Measurements from ENCODE around the gene UNC119. TPM values are rescaled to one million over a fixed set of nuclear protein-coding genes. Genes with fewer than 3 reads are reported as not detected.

Gene UNC119
- total RNA-seq, 1 experiment from 2014 or later = 43.2 TPM

- Histone ChIP-seq H3K9ac (ENCODE audit: low read length) (no peak overlapping the region), H3K27me3 (ENCODE audit: insufficient read depth, low read length) (no peaks in the 10 kb centered on the region), H3K27ac (ENCODE audit: low read depth, low read length) (no peak overlapping the region), H3K36me3 (ENCODE audit: control insufficient read depth in 1 of 2, insufficient read depth in 2 of 2, low read length in 2 of 2) (no peaks in the 10 kb centered on the region), H3K79me2 (ENCODE audit: insufficient read depth, low read length) (no peaks in the 10 kb centered on the region), H3K9me3 (ENCODE audit: control insufficient read depth in 1 of 2, insufficient read depth in 1 of 2, low read depth in 1 of 2, low read length in 2 of 2) (no peaks in the 10 kb centered on the region), H3K4me2 (ENCODE audit: low read length) (no peak overlapping the region), H3K4me3 (replicated peaks in 1 of 2; ENCODE audit: low read depth in 1 of 2, low read length in 2 of 2) (no peak overlapping the region), H4K20me1 (ENCODE audit: insufficient read depth) (no peaks in the 10 kb centered on the region), H2AFZ (ENCODE audit: low read depth, low read length, poor library complexity, severe bottlenecking) (no peak overlapping the region), H3K4me1 (ENCODE audit: control insufficient read depth in 1 of 2, insufficient read depth in 2 of 2, low read length in 2 of 2) (no peaks in the 10 kb centered on the region; a peak in 1 of 4 replicates), H3K9me2 (ENCODE audit: insufficient read depth) (no peaks in the 10 kb centered on the region)
- TF ChIP-seq CEBPB (IDR thresholded peaks at IDR 0.05; ENCODE audit: low read depth) (no peak), EZH2 (IDR thresholded peaks at IDR 0.05) (no peak), CBX3 (IDR thresholded peaks at IDR 0.05; ENCODE audit: low read depth) (no peak), EZH2phosphoT487 (IDR thresholded peaks at IDR 0.05; ENCODE audit: borderline replicate concordance) (no peak), EGR1 (IDR thresholded peaks at IDR 0.05; ENCODE audit: low read depth) (no peak), TCF7L2 (IDR thresholded peaks at IDR 0.05; ENCODE audit: borderline replicate concordance, extremely low read depth, insufficient read depth, insufficient read length) (no peak), POLR2A (IDR thresholded peaks at IDR 0.05; ENCODE audit: borderline replicate concordance, extremely low read depth, insufficient read depth, insufficient read length) (no peak), ZNF274 (IDR thresholded peaks at IDR 0.05; ENCODE audit: low read depth, low read length) (no peak), JUND (IDR thresholded peaks at IDR 0.05) (no peak), ELF1 (IDR thresholded peaks at IDR 0.05; ENCODE audit: borderline replicate concordance, low read depth) (no peak), POLR2AphosphoS5 (IDR thresholded peaks at IDR 0.05; ENCODE audit: low read depth, low read length) (no peak), SP1 (IDR thresholded peaks at IDR 0.05; ENCODE audit: low read depth) (no peak), RAD21 (IDR thresholded peaks at IDR 0.05; ENCODE audit: low read depth) (no peak)
- TF ChIP-seq, protein P1, sequence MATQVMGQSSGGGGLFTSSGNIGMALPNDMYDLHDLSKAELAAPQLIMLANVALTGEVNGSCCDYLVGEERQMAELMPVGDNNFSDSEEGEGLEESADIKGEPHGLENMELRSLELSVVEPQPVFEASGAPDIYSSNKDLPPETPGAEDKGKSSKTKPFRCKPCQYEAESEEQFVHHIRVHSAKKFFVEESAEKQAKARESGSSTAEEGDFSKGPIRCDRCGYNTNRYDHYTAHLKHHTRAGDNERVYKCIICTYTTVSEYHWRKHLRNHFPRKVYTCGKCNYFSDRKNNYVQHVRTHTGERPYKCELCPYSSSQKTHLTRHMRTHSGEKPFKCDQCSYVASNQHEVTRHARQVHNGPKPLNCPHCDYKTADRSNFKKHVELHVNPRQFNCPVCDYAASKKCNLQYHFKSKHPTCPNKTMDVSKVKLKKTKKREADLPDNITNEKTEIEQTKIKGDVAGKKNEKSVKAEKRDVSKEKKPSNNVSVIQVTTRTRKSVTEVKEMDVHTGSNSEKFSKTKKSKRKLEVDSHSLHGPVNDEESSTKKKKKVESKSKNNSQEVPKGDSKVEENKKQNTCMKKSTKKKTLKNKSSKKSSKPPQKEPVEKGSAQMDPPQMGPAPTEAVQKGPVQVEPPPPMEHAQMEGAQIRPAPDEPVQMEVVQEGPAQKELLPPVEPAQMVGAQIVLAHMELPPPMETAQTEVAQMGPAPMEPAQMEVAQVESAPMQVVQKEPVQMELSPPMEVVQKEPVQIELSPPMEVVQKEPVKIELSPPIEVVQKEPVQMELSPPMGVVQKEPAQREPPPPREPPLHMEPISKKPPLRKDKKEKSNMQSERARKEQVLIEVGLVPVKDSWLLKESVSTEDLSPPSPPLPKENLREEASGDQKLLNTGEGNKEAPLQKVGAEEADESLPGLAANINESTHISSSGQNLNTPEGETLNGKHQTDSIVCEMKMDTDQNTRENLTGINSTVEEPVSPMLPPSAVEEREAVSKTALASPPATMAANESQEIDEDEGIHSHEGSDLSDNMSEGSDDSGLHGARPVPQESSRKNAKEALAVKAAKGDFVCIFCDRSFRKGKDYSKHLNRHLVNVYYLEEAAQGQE (IDR thresholded peaks at IDR 0.05; ENCODE audit: low read depth) = no peak
- TF ChIP-seq, protein P2, sequence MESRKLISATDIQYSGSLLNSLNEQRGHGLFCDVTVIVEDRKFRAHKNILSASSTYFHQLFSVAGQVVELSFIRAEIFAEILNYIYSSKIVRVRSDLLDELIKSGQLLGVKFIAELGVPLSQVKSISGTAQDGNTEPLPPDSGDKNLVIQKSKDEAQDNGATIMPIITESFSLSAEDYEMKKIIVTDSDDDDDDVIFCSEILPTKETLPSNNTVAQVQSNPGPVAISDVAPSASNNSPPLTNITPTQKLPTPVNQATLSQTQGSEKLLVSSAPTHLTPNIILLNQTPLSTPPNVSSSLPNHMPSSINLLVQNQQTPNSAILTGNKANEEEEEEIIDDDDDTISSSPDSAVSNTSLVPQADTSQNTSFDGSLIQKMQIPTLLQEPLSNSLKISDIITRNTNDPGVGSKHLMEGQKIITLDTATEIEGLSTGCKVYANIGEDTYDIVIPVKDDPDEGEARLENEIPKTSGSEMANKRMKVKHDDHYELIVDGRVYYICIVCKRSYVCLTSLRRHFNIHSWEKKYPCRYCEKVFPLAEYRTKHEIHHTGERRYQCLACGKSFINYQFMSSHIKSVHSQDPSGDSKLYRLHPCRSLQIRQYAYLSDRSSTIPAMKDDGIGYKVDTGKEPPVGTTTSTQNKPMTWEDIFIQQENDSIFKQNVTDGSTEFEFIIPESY (IDR thresholded peaks at IDR 0.05; ENCODE audit: extremely low read depth, insufficient replicate concordance, low read length) = no peak
- TF ChIP-seq, protein P3, sequence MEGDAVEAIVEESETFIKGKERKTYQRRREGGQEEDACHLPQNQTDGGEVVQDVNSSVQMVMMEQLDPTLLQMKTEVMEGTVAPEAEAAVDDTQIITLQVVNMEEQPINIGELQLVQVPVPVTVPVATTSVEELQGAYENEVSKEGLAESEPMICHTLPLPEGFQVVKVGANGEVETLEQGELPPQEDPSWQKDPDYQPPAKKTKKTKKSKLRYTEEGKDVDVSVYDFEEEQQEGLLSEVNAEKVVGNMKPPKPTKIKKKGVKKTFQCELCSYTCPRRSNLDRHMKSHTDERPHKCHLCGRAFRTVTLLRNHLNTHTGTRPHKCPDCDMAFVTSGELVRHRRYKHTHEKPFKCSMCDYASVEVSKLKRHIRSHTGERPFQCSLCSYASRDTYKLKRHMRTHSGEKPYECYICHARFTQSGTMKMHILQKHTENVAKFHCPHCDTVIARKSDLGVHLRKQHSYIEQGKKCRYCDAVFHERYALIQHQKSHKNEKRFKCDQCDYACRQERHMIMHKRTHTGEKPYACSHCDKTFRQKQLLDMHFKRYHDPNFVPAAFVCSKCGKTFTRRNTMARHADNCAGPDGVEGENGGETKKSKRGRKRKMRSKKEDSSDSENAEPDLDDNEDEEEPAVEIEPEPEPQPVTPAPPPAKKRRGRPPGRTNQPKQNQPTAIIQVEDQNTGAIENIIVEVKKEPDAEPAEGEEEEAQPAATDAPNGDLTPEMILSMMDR (IDR thresholded peaks at IDR 0.05 in 2 of 3, conservative IDR thresholded peaks at IDR 0.05 in 1 of 3; ENCODE audit: borderline replicate concordance in 1 of 3, insufficient read depth in 1 of 3, low read depth in 2 of 3, low read length in 2 of 3) = no peak
- RAD21 ChIA-PET (ENCODE audit: low non-redundant PET in 1 of 2, low total read pairs in 2 of 2, uncharacterized antibody in 2 of 2, unreplicated experiment in 2 of 2) = no interaction called here
- ATAC-seq (no peak), DNase-seq (ENCODE audit: low read depth, low spot score) (no peak)
- no TSS peak for BruUV-seq (replicated peaks)
- CTCF ChIA-PET = no interaction called here
- POLR2A ChIA-PET = no interaction called here
- intact Hi-C loops (cut with micrococcal nuclease) = loop anchor here (10.0 kb wide), 1 partner anchor 175 kb away; no protein-coding TSS in a partner anchor
Measured at GRCh38 chr17:28499364-28499664, 53.1 kb downstream of the UNC119 start.

Measured in HCT116 (cell line).